ENCODE measurements around the gene ACSM5. TPM values are rescaled to one million over a fixed set of nuclear protein-coding genes. Genes with fewer than 3 reads are reported as not detected.
"Not testable (repeated sequence)": the region's sequence is repeated elsewhere in the genome, so short reads cannot be mapped to it uniquely, and the experiment has no call there.

ACSM5 gene
- total and polyA plus RNA-seq, 2 donors from 2014 or later = 8.6 to 22.8 TPM

GRCh38 chr16:20415541-20415940 is 6.2 kb downstream of the ACSM5 start:
- H3K27ac ChIP-seq (ENCODE audit: low read depth in 2 of 2, low read length in 2 of 2) = no peak overlapping the region
- intact Hi-C loops (cut with DNase I) = no loop called here
- H3K36me3 ChIP-seq (ENCODE audit: control insufficient read depth in 2 of 3, insufficient read depth in 3 of 3, low read length in 3 of 3) = no peaks in the 10 kb centered on the region
- no peak for DNase-seq
- FAIRE-seq = no peak
- no peak overlapping the region for H3K9ac ChIP-seq (ENCODE audit: low read length in 3 of 3)
- peaks cover 0 to 3% (median 0%) of the 10 kb centered on the region in 3 donors for H3K4me1 ChIP-seq (ENCODE audit: control insufficient read depth in 2 of 3, insufficient read depth in 2 of 3, low read depth in 1 of 3, low read length in 3 of 3)
- TF ChIP-seq CTCF (IDR thresholded peaks at IDR 0.05; ENCODE audit: borderline replicate concordance, extremely low read depth, insufficient read depth) = no peak
- H3K9me3 ChIP-seq (ENCODE audit: control insufficient read depth in 2 of 3, insufficient read depth in 1 of 3, low read length in 3 of 3) = no peaks in the 10 kb centered on the region
- no peaks in the 10 kb centered on the region for H3K27me3 ChIP-seq (ENCODE audit: control insufficient read depth, insufficient read depth, low read length)
- H3K4me3 ChIP-seq (ENCODE audit: low read length in 3 of 3) = no peak overlapping the region

- FAIRE-seq; H3K9ac ChIP-seq (ENCODE audit: low read length in 3 of 3); H3K27ac ChIP-seq (ENCODE audit: low read depth in 2 of 2, low read length in 2 of 2); intact Hi-C loops (cut with DNase I); H3K27me3 ChIP-seq (ENCODE audit: control insufficient read depth, insufficient read depth, low read length); H3K4me1 ChIP-seq (ENCODE audit: control insufficient read depth in 2 of 3, insufficient read depth in 2 of 3, low read depth in 1 of 3, low read length in 3 of 3); H3K36me3 ChIP-seq (ENCODE audit: control insufficient read depth in 2 of 3, insufficient read depth in 3 of 3, low read length in 3 of 3); DNase-seq; H3K4me3 ChIP-seq (ENCODE audit: low read length in 3 of 3); H3K9me3 ChIP-seq (ENCODE audit: control insufficient read depth in 2 of 3, insufficient read depth in 1 of 3, low read length in 3 of 3): not testable (repeated sequence)
Measured at GRCh38 chr16:20419093-20419492, 9.8 kb downstream of the ACSM5 start.

- FAIRE-seq; DNase-seq; H3K27ac ChIP-seq (ENCODE audit: low read depth in 2 of 2, low read length in 2 of 2); H3K4me3 ChIP-seq (ENCODE audit: low read length in 3 of 3); H3K9ac ChIP-seq (ENCODE audit: low read length in 3 of 3); intact Hi-C loops (cut with DNase I); H3K36me3 ChIP-seq (ENCODE audit: control insufficient read depth in 2 of 3, insufficient read depth in 3 of 3, low read length in 3 of 3); H3K27me3 ChIP-seq (ENCODE audit: control insufficient read depth, insufficient read depth, low read length); H3K4me1 ChIP-seq (ENCODE audit: control insufficient read depth in 2 of 3, insufficient read depth in 2 of 3, low read depth in 1 of 3, low read length in 3 of 3); H3K9me3 ChIP-seq (ENCODE audit: control insufficient read depth in 2 of 3, insufficient read depth in 1 of 3, low read length in 3 of 3): not testable (repeated sequence)
Measured at GRCh38 chr16:20421748-20422147, 12.4 kb downstream of the ACSM5 start.

- H3K27ac ChIP-seq (ENCODE audit: low read depth in 2 of 2, low read length in 2 of 2); FAIRE-seq; intact Hi-C loops (cut with DNase I); H3K36me3 ChIP-seq (ENCODE audit: control insufficient read depth in 2 of 3, insufficient read depth in 3 of 3, low read length in 3 of 3); H3K9ac ChIP-seq (ENCODE audit: low read length in 3 of 3); H3K4me3 ChIP-seq (ENCODE audit: low read length in 3 of 3); H3K4me1 ChIP-seq (ENCODE audit: control insufficient read depth in 2 of 3, insufficient read depth in 2 of 3, low read depth in 1 of 3, low read length in 3 of 3); H3K27me3 ChIP-seq (ENCODE audit: control insufficient read depth, insufficient read depth, low read length); DNase-seq; H3K9me3 ChIP-seq (ENCODE audit: control insufficient read depth in 2 of 3, insufficient read depth in 1 of 3, low read length in 3 of 3): not testable (repeated sequence)
Measured at GRCh38 chr16:20423772-20424128, 14.4 kb downstream of the ACSM5 start.

- no peak for TF ChIP-seq CTCF (IDR thresholded peaks at IDR 0.05; ENCODE audit: borderline replicate concordance, extremely low read depth, insufficient read depth)
- H3K27me3 ChIP-seq (ENCODE audit: control insufficient read depth, insufficient read depth, low read length) = no peaks in the 10 kb centered on the region
- no peak overlapping the region for H3K9ac ChIP-seq (ENCODE audit: low read length in 3 of 3)
- H3K4me3 ChIP-seq (ENCODE audit: low read length in 3 of 3) = no peak overlapping the region
- intact Hi-C loops (cut with DNase I) = no loop called here
- no peaks in the 10 kb centered on the region for H3K36me3 ChIP-seq (ENCODE audit: control insufficient read depth in 2 of 3, insufficient read depth in 3 of 3, low read length in 3 of 3)
- no peak overlapping the region for H3K27ac ChIP-seq (ENCODE audit: low read depth in 2 of 2, low read length in 2 of 2)
- H3K9me3 ChIP-seq (ENCODE audit: control insufficient read depth in 2 of 3, insufficient read depth in 1 of 3, low read length in 3 of 3) = no peaks in the 10 kb centered on the region
- no peak for FAIRE-seq
- no peak for DNase-seq
- no peaks in the 10 kb centered on the region for H3K4me1 ChIP-seq (ENCODE audit: control insufficient read depth in 2 of 3, insufficient read depth in 2 of 3, low read depth in 1 of 3, low read length in 3 of 3)
Measured at GRCh38 chr16:20424129-20424866, 15.0 kb downstream of the ACSM5 start.

- H3K4me3 ChIP-seq (ENCODE audit: low read length in 3 of 3); H3K36me3 ChIP-seq (ENCODE audit: control insufficient read depth in 2 of 3, insufficient read depth in 3 of 3, low read length in 3 of 3); intact Hi-C loops (cut with DNase I); FAIRE-seq; H3K27me3 ChIP-seq (ENCODE audit: control insufficient read depth, insufficient read depth, low read length); H3K4me1 ChIP-seq (ENCODE audit: control insufficient read depth in 2 of 3, insufficient read depth in 2 of 3, low read depth in 1 of 3, low read length in 3 of 3); H3K9me3 ChIP-seq (ENCODE audit: control insufficient read depth in 2 of 3, insufficient read depth in 1 of 3, low read length in 3 of 3); DNase-seq; H3K9ac ChIP-seq (ENCODE audit: low read length in 3 of 3): not testable (repeated sequence)
- peak overlapping the region in 1 of 2 donors; percentile 23 for H3K27ac ChIP-seq (ENCODE audit: low read depth in 2 of 2, low read length in 2 of 2)
Measured at GRCh38 chr16:20427401-20427797, 18.1 kb downstream of the ACSM5 start.

GRCh38 chr16:20429499-20429898 is 20.2 kb downstream of the ACSM5 start:
- FAIRE-seq; H3K4me1 ChIP-seq (ENCODE audit: control insufficient read depth in 2 of 3, insufficient read depth in 2 of 3, low read depth in 1 of 3, low read length in 3 of 3); H3K9me3 ChIP-seq (ENCODE audit: control insufficient read depth in 2 of 3, insufficient read depth in 1 of 3, low read length in 3 of 3); DNase-seq; H3K27ac ChIP-seq (ENCODE audit: low read depth in 2 of 2, low read length in 2 of 2); H3K9ac ChIP-seq (ENCODE audit: low read length in 3 of 3); H3K36me3 ChIP-seq (ENCODE audit: control insufficient read depth in 2 of 3, insufficient read depth in 3 of 3, low read length in 3 of 3); H3K27me3 ChIP-seq (ENCODE audit: control insufficient read depth, insufficient read depth, low read length); intact Hi-C loops (cut with DNase I); H3K4me3 ChIP-seq (ENCODE audit: low read length in 3 of 3): not testable (repeated sequence)

Data from kidney (tissue), 14 donors.